ENCODE measurements around the gene EVPL. TPM values are rescaled to one million over a fixed set of nuclear protein-coding genes. Genes with fewer than 3 reads are reported as not detected.

The EVPL gene
- total and polyA plus RNA-seq, 2 of the 13 experiments (the other 11 are each of a cell fraction or from before 2014, with no cell fraction given) = 2.1 to 8.2 TPM

DNA sequence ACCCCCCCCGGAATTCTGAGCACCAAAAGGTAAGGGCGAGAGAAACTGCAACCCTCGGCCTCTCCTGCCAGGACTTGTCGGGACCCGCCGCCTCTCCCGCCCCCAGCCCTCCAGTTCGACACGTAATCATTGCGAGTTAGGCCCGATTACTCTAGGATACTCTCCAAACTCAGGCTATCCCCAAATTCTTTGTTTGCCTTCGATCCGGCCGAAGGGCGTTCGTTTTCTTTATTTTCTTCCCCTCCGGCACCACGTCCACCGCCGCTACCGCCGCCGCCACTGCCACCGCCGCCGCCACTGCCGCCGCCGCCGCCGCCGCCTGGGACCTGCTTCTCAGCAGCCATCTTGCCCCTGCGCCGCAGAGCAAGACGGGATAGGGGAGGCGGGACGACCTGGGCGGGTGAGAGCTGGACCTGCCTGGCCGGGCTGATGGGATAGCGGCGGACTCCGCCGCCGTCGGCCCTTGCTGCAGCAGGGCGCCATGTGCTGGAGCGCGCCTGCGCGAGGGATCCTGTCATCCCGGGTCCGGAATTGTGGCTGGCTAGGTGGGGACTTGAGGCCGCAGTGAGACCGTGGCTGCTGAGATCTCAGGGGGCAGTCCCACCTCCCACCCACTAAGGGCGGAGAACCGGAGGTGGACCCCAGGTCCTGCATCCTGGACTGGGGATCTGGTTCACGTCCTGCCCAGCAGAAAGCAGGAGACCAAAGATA is 45.2 kb upstream of the EVPL start, which contains the start of gene SRP68 (continued):
- TF ChIP-seq, protein P1, sequence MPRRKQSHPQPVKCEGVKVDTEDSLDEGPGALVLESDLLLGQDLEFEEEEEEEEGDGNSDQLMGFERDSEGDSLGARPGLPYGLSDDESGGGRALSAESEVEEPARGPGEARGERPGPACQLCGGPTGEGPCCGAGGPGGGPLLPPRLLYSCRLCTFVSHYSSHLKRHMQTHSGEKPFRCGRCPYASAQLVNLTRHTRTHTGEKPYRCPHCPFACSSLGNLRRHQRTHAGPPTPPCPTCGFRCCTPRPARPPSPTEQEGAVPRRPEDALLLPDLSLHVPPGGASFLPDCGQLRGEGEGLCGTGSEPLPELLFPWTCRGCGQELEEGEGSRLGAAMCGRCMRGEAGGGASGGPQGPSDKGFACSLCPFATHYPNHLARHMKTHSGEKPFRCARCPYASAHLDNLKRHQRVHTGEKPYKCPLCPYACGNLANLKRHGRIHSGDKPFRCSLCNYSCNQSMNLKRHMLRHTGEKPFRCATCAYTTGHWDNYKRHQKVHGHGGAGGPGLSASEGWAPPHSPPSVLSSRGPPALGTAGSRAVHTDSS (CRISPR knock-in tag; conservative IDR thresholded peaks at IDR 0.05) = no peak
- TF ChIP-seq, protein P2, sequence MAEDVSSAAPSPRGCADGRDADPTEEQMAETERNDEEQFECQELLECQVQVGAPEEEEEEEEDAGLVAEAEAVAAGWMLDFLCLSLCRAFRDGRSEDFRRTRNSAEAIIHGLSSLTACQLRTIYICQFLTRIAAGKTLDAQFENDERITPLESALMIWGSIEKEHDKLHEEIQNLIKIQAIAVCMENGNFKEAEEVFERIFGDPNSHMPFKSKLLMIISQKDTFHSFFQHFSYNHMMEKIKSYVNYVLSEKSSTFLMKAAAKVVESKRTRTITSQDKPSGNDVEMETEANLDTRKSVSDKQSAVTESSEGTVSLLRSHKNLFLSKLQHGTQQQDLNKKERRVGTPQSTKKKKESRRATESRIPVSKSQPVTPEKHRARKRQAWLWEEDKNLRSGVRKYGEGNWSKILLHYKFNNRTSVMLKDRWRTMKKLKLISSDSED (CRISPR knock-in tag; IDR thresholded peaks at IDR 0.05) = peak; percentile 88; the same call in 1 of the 2 replicates
- TF ChIP-seq ZNF292 (CRISPR knock-in tag; IDR thresholded peaks at IDR 0.05; ENCODE audit: borderline replicate concordance, low read depth) (peak; percentile 31; the same call in 1 of the 2 replicates), NFATC3 (CRISPR knock-in tag; IDR thresholded peaks at IDR 0.05) (peak; percentile 78; the same call in 1 of the 2 replicates), TOE1 (CRISPR knock-in tag; IDR thresholded peaks at IDR 0.05) (0 out of 2 replicates have a peak, but pooled peaks have one; percentile 20), SNAPC2 (CRISPR knock-in tag; IDR thresholded peaks at IDR 0.05) (no peak), ZNF674 (CRISPR knock-in tag; IDR thresholded peaks at IDR 0.05; ENCODE audit: low read depth) (peak; percentile 74; the same call in 1 of the 2 replicates), SOX13 (IDR thresholded peaks at IDR 0.05) (no peak; the same call in 1 of the 2 replicates), SOX13 (CRISPR knock-in tag; conservative IDR thresholded peaks at IDR 0.05 in 1 of 2, IDR thresholded peaks at IDR 0.05 in 1 of 2) (peak in 1 of 2 experiments; percentile 64; a peak in 2 of 4 replicates), PPARG (CRISPR knock-in tag; conservative IDR thresholded peaks at IDR 0.05) (peak; percentile 77; the same call in 1 of the 2 replicates), ZIK1 (CRISPR knock-in tag; IDR thresholded peaks at IDR 0.05; ENCODE audit: borderline replicate concordance, low read depth) (peak; percentile 98), FOXC1 (CRISPR knock-in tag; IDR thresholded peaks at IDR 0.05; ENCODE audit: borderline replicate concordance) (peak; percentile 90)
- TF ChIP-seq, protein P3, sequence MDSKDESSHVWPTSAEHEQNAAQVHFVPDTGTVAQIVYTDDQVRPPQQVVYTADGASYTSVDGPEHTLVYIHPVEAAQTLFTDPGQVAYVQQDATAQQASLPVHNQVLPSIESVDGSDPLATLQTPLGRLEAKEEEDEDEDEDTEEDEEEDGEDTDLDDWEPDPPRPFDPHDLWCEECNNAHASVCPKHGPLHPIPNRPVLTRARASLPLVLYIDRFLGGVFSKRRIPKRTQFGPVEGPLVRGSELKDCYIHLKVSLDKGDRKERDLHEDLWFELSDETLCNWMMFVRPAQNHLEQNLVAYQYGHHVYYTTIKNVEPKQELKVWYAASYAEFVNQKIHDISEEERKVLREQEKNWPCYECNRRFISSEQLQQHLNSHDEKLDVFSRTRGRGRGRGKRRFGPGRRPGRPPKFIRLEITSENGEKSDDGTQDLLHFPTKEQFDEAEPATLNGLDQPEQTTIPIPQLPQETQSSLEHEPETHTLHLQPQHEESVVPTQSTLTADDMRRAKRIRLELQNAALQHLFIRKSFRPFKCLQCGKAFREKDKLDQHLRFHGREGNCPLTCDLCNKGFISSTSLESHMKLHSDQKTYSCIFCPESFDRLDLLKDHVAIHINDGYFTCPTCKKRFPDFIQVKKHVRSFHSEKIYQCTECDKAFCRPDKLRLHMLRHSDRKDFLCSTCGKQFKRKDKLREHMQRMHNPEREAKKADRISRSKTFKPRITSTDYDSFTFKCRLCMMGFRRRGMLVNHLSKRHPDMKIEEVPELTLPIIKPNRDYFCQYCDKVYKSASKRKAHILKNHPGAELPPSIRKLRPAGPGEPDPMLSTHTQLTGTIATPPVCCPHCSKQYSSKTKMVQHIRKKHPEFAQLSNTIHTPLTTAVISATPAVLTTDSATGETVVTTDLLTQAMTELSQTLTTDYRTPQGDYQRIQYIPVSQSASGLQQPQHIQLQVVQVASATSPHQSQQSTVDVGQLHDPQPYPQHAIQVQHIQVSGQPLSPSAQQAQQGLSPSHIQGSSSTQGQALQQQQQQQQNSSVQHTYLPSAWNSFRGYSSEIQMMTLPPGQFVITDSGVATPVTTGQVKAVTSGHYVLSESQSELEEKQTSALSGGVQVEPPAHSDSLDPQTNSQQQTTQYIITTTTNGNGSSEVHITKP (CRISPR knock-in tag; IDR thresholded peaks at IDR 0.05; ENCODE audit: low read depth) = no peak
- TF ChIP-seq, protein P4, sequence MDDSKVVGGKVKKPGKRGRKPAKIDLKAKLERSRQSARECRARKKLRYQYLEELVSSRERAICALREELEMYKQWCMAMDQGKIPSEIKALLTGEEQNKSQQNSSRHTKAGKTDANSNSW (CRISPR knock-in tag; IDR thresholded peaks at IDR 0.05; ENCODE audit: borderline replicate concordance) = 0 out of 2 replicates have a peak, but pooled peaks have one; percentile 63
- TF ChIP-seq, protein P5, sequence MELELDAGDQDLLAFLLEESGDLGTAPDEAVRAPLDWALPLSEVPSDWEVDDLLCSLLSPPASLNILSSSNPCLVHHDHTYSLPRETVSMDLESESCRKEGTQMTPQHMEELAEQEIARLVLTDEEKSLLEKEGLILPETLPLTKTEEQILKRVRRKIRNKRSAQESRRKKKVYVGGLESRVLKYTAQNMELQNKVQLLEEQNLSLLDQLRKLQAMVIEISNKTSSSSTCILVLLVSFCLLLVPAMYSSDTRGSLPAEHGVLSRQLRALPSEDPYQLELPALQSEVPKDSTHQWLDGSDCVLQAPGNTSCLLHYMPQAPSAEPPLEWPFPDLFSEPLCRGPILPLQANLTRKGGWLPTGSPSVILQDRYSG (CRISPR knock-in tag; IDR thresholded peaks at IDR 0.05) = no peak
- TF ChIP-seq, protein P6, sequence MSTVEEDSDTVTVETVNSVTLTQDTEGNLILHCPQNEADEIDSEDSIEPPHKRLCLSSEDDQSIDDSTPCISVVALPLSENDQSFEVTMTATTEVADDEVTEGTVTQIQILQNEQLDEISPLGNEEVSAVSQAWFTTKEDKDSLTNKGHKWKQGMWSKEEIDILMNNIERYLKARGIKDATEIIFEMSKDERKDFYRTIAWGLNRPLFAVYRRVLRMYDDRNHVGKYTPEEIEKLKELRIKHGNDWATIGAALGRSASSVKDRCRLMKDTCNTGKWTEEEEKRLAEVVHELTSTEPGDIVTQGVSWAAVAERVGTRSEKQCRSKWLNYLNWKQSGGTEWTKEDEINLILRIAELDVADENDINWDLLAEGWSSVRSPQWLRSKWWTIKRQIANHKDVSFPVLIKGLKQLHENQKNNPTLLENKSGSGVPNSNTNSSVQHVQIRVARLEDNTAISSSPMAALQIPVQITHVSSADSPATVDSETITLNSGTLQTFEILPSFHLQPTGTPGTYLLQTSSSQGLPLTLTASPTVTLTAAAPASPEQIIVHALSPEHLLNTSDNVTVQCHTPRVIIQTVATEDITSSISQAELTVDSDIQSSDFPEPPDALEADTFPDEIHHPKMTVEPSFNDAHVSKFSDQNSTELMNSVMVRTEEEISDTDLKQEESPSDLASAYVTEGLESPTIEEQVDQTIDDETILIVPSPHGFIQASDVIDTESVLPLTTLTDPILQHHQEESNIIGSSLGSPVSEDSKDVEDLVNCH (CRISPR knock-in tag; IDR thresholded peaks at IDR 0.05) = no peak

All from HepG2 (cell line).